B cell (primary cell): ENCODE data around the gene TYSND1.

ENCODE experiments used
- EZH2 ChIP-seq: IDR thresholded peaks from 2 replicates; pipeline ENCODE4 v1.6.1; 2012; ENCODE audit warnings: borderline replicate concordance, low read depth, mild to moderate bottlenecking, moderate library complexity, low read length; ENCODE audit not compliant: insufficient read depth, poor library complexity, severe bottlenecking
- TF ChIP-seq, protein P1 (sequence below): fragments of 200-600 bp; IDR thresholded peaks from one replicate; pipeline ENCODE4 v1.8.0; 2022; ENCODE audit warnings: antibody characterized with exemption, mild to moderate bottlenecking

DNA sequence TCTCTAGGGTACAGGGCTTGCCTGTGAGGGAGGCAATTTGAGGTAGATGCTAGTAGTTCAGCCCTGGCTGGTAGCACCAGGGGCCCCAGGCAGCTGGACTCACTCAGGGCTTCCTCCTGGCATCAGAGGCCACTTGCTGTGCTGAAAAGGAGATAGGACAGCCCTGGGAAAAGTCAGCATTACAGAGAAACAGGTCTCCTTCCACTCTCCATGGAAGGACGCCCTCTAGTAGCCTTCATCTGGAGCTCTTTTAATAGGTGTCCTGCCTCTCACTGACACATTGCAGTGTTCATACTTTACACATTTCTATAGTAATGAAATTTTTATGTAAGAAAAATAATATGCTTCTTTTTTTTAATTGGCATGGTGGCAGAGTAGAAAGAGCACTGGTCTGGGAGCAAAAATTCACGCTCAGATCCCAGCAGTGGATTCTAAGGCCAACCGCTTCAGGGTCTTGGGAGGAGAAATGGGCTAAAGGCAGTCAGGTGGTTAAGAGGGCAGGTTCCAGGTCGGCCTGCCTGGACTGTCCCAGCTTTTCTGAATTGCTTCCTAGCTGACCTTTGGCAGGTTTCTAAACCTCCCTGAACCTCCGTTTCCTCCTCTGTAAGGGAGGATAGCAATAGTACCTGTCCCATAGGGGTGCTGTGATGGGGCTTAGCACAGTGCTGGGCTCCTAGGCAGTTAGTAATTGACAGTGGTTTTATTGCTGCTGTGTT is 49.6 kb downstream of the TYSND1 start:
- TF ChIP-seq, protein P1, sequence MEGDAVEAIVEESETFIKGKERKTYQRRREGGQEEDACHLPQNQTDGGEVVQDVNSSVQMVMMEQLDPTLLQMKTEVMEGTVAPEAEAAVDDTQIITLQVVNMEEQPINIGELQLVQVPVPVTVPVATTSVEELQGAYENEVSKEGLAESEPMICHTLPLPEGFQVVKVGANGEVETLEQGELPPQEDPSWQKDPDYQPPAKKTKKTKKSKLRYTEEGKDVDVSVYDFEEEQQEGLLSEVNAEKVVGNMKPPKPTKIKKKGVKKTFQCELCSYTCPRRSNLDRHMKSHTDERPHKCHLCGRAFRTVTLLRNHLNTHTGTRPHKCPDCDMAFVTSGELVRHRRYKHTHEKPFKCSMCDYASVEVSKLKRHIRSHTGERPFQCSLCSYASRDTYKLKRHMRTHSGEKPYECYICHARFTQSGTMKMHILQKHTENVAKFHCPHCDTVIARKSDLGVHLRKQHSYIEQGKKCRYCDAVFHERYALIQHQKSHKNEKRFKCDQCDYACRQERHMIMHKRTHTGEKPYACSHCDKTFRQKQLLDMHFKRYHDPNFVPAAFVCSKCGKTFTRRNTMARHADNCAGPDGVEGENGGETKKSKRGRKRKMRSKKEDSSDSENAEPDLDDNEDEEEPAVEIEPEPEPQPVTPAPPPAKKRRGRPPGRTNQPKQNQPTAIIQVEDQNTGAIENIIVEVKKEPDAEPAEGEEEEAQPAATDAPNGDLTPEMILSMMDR = no peak
- TF ChIP-seq EZH2 = no peak
